HepG2 (cell line): ENCODE data around the gene GLRX2. TPM values are rescaled to one million over a fixed set of nuclear protein-coding genes. Genes with fewer than 3 reads are reported as not detected.

Experiments
- CERS6 ChIP-seq: sonication (generic); formaldehyde crosslinking; IDR thresholded peaks from 2 replicates; pipeline ENCODE4 v1.5.0; 2020; ENCODE audit warnings: missing genetic modification reagents
- DNMT3B ChIP-seq: conservative IDR thresholded peaks from 2 replicates; pipeline ENCODE4 v1.6.1; 2016; ENCODE audit warnings: missing biosample characterization, control low read depth
- GFI1 ChIP-seq: sonication (generic); formaldehyde crosslinking; IDR thresholded peaks from 2 replicates; pipeline ENCODE4 v1.5.0; 2020; ENCODE audit warnings: missing genetic modification reagents, mild to moderate bottlenecking, borderline replicate concordance
- GPN1 ChIP-seq: sonication (generic); formaldehyde crosslinking; IDR thresholded peaks from 2 replicates; pipeline ENCODE4 v1.5.1; 2020; ENCODE audit warnings: missing genetic modification reagents, borderline replicate concordance
- GZF1 ChIP-seq: sonication (generic); formaldehyde crosslinking; IDR thresholded peaks from 2 replicates; pipeline ENCODE4 v1.5.1; 2020; ENCODE audit warnings: mild to moderate bottlenecking, missing genetic modification reagents
- NFATC3 ChIP-seq: sonication (generic); formaldehyde crosslinking; IDR thresholded peaks from 2 replicates; pipeline ENCODE4 v1.5.1; 2020; ENCODE audit warnings: mild to moderate bottlenecking, missing genetic modification reagents
- RCOR2 ChIP-seq: IDR thresholded peaks from 2 replicates; pipeline ENCODE4 v1.6.1; 2016; ENCODE audit warnings: missing biosample characterization, missing genetic modification reagents
- RELA ChIP-seq: sonication (generic); formaldehyde crosslinking; IDR thresholded peaks from 2 replicates; pipeline ENCODE4 v1.4.0; 2020; ENCODE audit warnings: missing genetic modification reagents
- RORA ChIP-seq: sonication (generic); formaldehyde crosslinking; IDR thresholded peaks from 2 replicates; pipeline ENCODE4 v1.5.0; 2020; ENCODE audit warnings: mild to moderate bottlenecking, missing genetic modification reagents, moderate library complexity
- RXRA ChIP-seq: sonication (generic); formaldehyde crosslinking; IDR thresholded peaks from 2 replicates; pipeline ENCODE4 v1.5.1; 2020; ENCODE audit warnings: missing genetic modification reagents
- SKI ChIP-seq: fragments of 450-650 bp; IDR thresholded peaks from one replicate; pipeline ENCODE4 v1.6.1; 2018; ENCODE audit warnings: mild to moderate bottlenecking; ENCODE audit not compliant: partially characterized antibody
- ZNF275 ChIP-seq: sonication (generic); formaldehyde crosslinking; IDR thresholded peaks from 2 replicates; pipeline ENCODE4 v1.8.0; 2022; ENCODE audit warnings: missing genetic modification reagents, mild to moderate bottlenecking, inconsistent platforms, borderline replicate concordance
- ZNF460 ChIP-seq: sonication (generic); formaldehyde crosslinking; IDR thresholded peaks from 2 replicates; pipeline ENCODE4 v1.5.1; 2020; ENCODE audit warnings: missing genetic modification reagents, mild to moderate bottlenecking, borderline replicate concordance
- ZNF75D ChIP-seq: sonication (generic); formaldehyde crosslinking; IDR thresholded peaks from 2 replicates; pipeline ENCODE4 v1.8.1; 2023; ENCODE audit warnings: missing genetic modification reagents, mild to moderate bottlenecking, borderline replicate concordance
- ZNF773 ChIP-seq: sonication (generic); formaldehyde crosslinking; IDR thresholded peaks from 2 replicates; pipeline ENCODE4 v1.4.0; 2020; ENCODE audit warnings: missing genetic modification reagents, borderline replicate concordance
- ZNF781 ChIP-seq: sonication (generic); formaldehyde crosslinking; IDR thresholded peaks from 2 replicates; pipeline ENCODE4 v1.5.1; 2020; ENCODE audit warnings: borderline replicate concordance, mild to moderate bottlenecking, missing genetic modification reagents; ENCODE audit errors: not compliant biosample characterization
- polyA plus RNA-seq, 8 experiments: library from polyadenylated mRNA; depleted of rRNA in 3 of 8; stranded (reverse) in 7 of 8; unstranded in 1 of 8; fragments of >200 nt; fragmentation: Illumina TruSeq in 4 of 8; extraction: Trizol in 4 of 8; gene quantifications; 2 replicates each; pipeline versions ENCODE4 v1.2.1 to v1.2.3, GENCODE V29; 2011 to 2016; ENCODE audit warnings: low read depth in 4 of 8, missing spikeins in 1 of 8, mixed read lengths in 1 of 8; ENCODE audit not compliant: insufficient read depth in 1 of 8
- total RNA-seq, 5 experiments: library from RNA; depleted of rRNA; stranded (reverse); fragments of >200 nt; fragmentation: Illumina TruSeq; extraction: Trizol; gene quantifications; 2 replicates each; pipeline ENCODE4 v1.2.3, GENCODE V29; 2016; ENCODE audit warnings: low read depth in 1 of 5
- TF ChIP-seq, protein P1 (sequence below): sonication (generic); formaldehyde crosslinking; IDR thresholded peaks from 2 replicates; pipeline ENCODE4 v1.9.0; 2021; ENCODE audit warnings: missing genetic modification reagents, borderline replicate concordance
- TF ChIP-seq, protein P2 (sequence below): sonication (generic); formaldehyde crosslinking; IDR thresholded peaks from 2 replicates; pipeline ENCODE4 v1.4.0; 2020; ENCODE audit warnings: low read depth, missing genetic modification reagents
- TF ChIP-seq, protein P3 (sequence below): sonication (generic); formaldehyde crosslinking; IDR thresholded peaks from 2 replicates; pipeline ENCODE4 v1.4.0; 2020; ENCODE audit warnings: mild to moderate bottlenecking, missing genetic modification reagents

GLRX2 gene
- total and polyA plus RNA-seq, 2 of the 13 experiments (the other 11 are each of a cell fraction or from before 2014, with no cell fraction given) = 11.9 to 39.0 TPM

DNA sequence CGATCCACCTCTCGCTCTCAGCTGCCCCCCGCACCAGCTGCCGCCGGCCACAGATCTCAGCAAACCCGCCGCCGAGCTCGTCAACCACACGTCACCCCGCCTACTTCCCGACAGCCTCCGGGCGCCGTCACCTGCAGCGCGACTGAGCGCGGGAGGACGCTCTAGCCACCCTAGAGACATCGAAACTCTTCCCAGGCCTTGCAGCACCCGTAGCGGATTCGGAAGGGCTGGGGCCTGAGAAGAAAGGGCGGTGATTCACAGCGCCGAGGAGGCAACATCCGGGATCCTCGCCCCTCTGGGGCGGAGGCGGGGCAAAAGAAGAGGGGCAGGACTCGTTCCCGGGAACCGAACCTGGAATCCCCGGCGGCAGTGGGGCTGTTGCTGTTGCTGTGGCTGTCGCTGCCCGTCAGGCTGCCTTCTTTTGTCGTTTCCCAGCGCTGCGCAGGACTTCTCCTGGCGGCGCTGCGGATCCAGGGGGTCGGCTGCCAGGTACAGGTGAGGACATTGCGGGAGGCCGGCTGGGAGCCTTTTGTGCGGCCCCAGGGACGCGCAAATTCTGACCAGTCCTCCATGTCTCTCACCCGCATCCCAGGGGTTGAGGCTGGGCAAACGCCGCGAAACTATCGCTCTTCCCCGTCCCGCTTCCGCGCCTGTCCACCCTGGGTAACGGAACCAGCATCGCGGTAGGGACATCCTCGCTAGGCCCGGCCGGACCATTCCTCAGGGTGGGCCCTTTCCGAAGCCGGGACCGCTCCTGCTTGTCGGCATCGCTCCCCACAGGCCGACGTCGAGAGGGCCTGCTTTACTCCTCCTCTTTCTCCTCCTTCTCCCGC lies 45.7 kb downstream of the GLRX2 start, which contains the start of the genes RO60 and UCHL5 (continued):
- TF ChIP-seq, protein P1, sequence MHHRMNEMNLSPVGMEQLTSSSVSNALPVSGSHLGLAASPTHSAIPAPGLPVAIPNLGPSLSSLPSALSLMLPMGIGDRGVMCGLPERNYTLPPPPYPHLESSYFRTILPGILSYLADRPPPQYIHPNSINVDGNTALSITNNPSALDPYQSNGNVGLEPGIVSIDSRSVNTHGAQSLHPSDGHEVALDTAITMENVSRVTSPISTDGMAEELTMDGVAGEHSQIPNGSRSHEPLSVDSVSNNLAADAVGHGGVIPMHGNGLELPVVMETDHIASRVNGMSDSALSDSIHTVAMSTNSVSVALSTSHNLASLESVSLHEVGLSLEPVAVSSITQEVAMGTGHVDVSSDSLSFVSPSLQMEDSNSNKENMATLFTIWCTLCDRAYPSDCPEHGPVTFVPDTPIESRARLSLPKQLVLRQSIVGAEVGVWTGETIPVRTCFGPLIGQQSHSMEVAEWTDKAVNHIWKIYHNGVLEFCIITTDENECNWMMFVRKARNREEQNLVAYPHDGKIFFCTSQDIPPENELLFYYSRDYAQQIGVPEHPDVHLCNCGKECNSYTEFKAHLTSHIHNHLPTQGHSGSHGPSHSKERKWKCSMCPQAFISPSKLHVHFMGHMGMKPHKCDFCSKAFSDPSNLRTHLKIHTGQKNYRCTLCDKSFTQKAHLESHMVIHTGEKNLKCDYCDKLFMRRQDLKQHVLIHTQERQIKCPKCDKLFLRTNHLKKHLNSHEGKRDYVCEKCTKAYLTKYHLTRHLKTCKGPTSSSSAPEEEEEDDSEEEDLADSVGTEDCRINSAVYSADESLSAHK = no peak
- TF ChIP-seq ZNF275 (peak; percentile 65; the same call in 1 of the 2 replicates), ZNF781 (CRISPR knock-in tag) (no peak), GZF1 (peak; percentile 58; the same call in 1 of the 2 replicates), ZNF75D (CRISPR knock-in tag) (no peak), RXRA (CRISPR knock-in tag) (peak; percentile 70), ZNF460 (CRISPR knock-in tag) (0 out of 2 replicates have a peak, but pooled peaks have one; percentile 48), GPN1 (CRISPR knock-in tag) (peak; percentile 52; the same call in 1 of the 2 replicates), NFATC3 (CRISPR knock-in tag) (peak; percentile 70; the same call in 1 of the 2 replicates), SKI (peak; percentile 68), ZNF773 (CRISPR knock-in tag) (0 out of 2 replicates have a peak, but pooled peaks have one; percentile 21), CERS6 (CRISPR knock-in tag) (no peak), RCOR2 (CRISPR knock-in tag) (0 out of 2 replicates have a peak, but pooled peaks have one; percentile 55), GFI1 (no peak; the same call in 1 of the 2 replicates), RELA (CRISPR knock-in tag) (peak; percentile 82; the same call in 1 of the 2 replicates), DNMT3B (CRISPR knock-in tag) (no peak), RORA (CRISPR knock-in tag) (no peak)
- TF ChIP-seq, protein P2, sequence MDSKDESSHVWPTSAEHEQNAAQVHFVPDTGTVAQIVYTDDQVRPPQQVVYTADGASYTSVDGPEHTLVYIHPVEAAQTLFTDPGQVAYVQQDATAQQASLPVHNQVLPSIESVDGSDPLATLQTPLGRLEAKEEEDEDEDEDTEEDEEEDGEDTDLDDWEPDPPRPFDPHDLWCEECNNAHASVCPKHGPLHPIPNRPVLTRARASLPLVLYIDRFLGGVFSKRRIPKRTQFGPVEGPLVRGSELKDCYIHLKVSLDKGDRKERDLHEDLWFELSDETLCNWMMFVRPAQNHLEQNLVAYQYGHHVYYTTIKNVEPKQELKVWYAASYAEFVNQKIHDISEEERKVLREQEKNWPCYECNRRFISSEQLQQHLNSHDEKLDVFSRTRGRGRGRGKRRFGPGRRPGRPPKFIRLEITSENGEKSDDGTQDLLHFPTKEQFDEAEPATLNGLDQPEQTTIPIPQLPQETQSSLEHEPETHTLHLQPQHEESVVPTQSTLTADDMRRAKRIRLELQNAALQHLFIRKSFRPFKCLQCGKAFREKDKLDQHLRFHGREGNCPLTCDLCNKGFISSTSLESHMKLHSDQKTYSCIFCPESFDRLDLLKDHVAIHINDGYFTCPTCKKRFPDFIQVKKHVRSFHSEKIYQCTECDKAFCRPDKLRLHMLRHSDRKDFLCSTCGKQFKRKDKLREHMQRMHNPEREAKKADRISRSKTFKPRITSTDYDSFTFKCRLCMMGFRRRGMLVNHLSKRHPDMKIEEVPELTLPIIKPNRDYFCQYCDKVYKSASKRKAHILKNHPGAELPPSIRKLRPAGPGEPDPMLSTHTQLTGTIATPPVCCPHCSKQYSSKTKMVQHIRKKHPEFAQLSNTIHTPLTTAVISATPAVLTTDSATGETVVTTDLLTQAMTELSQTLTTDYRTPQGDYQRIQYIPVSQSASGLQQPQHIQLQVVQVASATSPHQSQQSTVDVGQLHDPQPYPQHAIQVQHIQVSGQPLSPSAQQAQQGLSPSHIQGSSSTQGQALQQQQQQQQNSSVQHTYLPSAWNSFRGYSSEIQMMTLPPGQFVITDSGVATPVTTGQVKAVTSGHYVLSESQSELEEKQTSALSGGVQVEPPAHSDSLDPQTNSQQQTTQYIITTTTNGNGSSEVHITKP (CRISPR knock-in tag) = 0 out of 2 replicates have a peak, but pooled peaks have one; percentile 25
- TF ChIP-seq, protein P3, sequence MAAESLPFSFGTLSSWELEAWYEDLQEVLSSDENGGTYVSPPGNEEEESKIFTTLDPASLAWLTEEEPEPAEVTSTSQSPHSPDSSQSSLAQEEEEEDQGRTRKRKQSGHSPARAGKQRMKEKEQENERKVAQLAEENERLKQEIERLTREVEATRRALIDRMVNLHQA (CRISPR knock-in tag) = no peak
